Measurements from ENCODE around the gene MRPL58. TPM values are rescaled to one million over a fixed set of nuclear protein-coding genes. Genes with fewer than 3 reads are reported as not detected.

The MRPL58 gene
- total and polyA plus RNA-seq, 10 of the 15 experiments (the other 5 are each of a cell fraction or from before 2014, with no cell fraction given): 23.0 to 64.3 (median 51.9) TPM

GRCh38 chr17:75065562-75066151 lies 53.2 kb downstream of the MRPL58 start:
- in situ Hi-C loops (cut with MboI) (no loop called here), intact Hi-C loops (cut with micrococcal nuclease; ENCODE audit: unreplicated experiment) (no loop called here)
- ATAC-seq (peak; percentile 50), FAIRE-seq (peak; percentile 62), DNase-seq (ENCODE audit: low read depth, low spot score) (no peak)
- H3K27me3 ChIP-seq (replicated peaks in 1 of 2; ENCODE audit: control insufficient read depth in 2 of 2, insufficient read depth in 2 of 2, low read length in 1 of 2): no peaks in the 10 kb centered on the region
- ChIA-PET SMC1A (ENCODE audit: uncharacterized antibody, unreplicated experiment) (interaction anchor here (1.1 to 1.6 kb wide), 2 partner anchors 37 to 49 kb away, joined by 3 to 5 read pairs; no protein-coding TSS in a partner anchor), CTCF (interaction anchor here (1.5 to 5.2 kb wide), 2 partner anchors 40 to 66 kb away, joined by 5 to 25 read pairs; partner anchors contain the start of gene NT5C), POLR2A (interaction anchor here (0.5 to 0.7 kb wide), 5 partner anchors 9 to 242 kb away, joined by 3 to 6 read pairs (median 3); no protein-coding TSS in a partner anchor), RAD21 (ENCODE audit: unreplicated experiment) (interaction anchor here (0.7 to 1.6 kb wide), 2 partner anchors 14 to 136 kb away, joined by 3 read pairs; no protein-coding TSS in a partner anchor)
- no TSS peak for BruUV-seq (replicated peaks)
- H3K27ac ChIP-seq (ENCODE audit: control insufficient read depth, insufficient read depth): peak overlapping the region; percentile 65
- WGBS (ENCODE audit: insufficient coverage, insufficient replicate concordance, low lambda C conversion rate, missing lambda C conversion rate): 74% methylated on average over 6 of the region's 6 CpGs
- H3K9me3 ChIP-seq (replicated peaks; ENCODE audit: control insufficient read depth, insufficient read depth, low read length): no peaks in the 10 kb centered on the region
- no peaks in the 10 kb centered on the region for H3K79me2 ChIP-seq (ENCODE audit: control insufficient read depth, insufficient read depth, low read length)
- no peak overlapping the region for H3K4me3 ChIP-seq
- peak overlapping the region; percentile 16; the same call in 1 of the 2 replicates for H3K9ac ChIP-seq (ENCODE audit: control insufficient read depth, insufficient read depth, low read length)
- H2AFZ ChIP-seq (ENCODE audit: control insufficient read depth, low read depth, low read length): no peak overlapping the region
- H3K4me2 ChIP-seq (ENCODE audit: control insufficient read depth, insufficient read depth): peak overlapping the region; percentile 42
- peaks cover 15% of the 10 kb centered on the region for H3K4me1 ChIP-seq (ENCODE audit: control insufficient read depth, insufficient read depth, low read length)
- TF ChIP-seq IKZF2 (IDR thresholded peaks at IDR 0.05) (peak; percentile 41 to 59; a peak in 3 of 4 replicates), ATF2 (IDR thresholded peaks at IDR 0.05; ENCODE audit: low read length) (peak; percentile 60; the same call in 1 of the 2 replicates), ZNF687 (IDR thresholded peaks at IDR 0.05) (no peak), FOXM1 (IDR thresholded peaks at IDR 0.05; ENCODE audit: low read depth, low read length) (peak; percentile 29; the same call in 1 of the 2 replicates), EED (IDR thresholded peaks at IDR 0.05; ENCODE audit: low read depth) (peak; percentile 83), RUNX3 (IDR thresholded peaks at IDR 0.05; ENCODE audit: low read length) (peak; percentile 61), BCL3 (IDR thresholded peaks at IDR 0.05; ENCODE audit: borderline replicate concordance, insufficient read depth, low read depth, low read length, poor library complexity, severe bottlenecking) (peak; percentile 58), SIX5 (IDR thresholded peaks at IDR 0.05; ENCODE audit: low read depth, low read length, severe bottlenecking) (no peak), NFIC (IDR thresholded peaks at IDR 0.05; ENCODE audit: low read depth, low read length) (no peak), SPI1 (IDR thresholded peaks at IDR 0.05; ENCODE audit: borderline replicate concordance, insufficient read depth, low read depth, low read length) (0 out of 2 replicates have a peak, but pooled peaks have one; percentile 2), GATAD2B (conservative IDR thresholded peaks at IDR 0.05; ENCODE audit: low read depth) (0 out of 2 replicates have a peak, but pooled peaks have one; percentile 22), RELB (IDR thresholded peaks at IDR 0.05; ENCODE audit: low read depth) (no peak; the same call in 1 of the 2 replicates), ATF7 (IDR thresholded peaks at IDR 0.05; ENCODE audit: low read depth) (peak; percentile 33; the same call in 1 of the 2 replicates)
- peaks cover 4 to 9% of the 10 kb centered on the region in 2 experiments; a peak in 3 of 4 replicates for H3K36me3 ChIP-seq (ENCODE audit: control insufficient read depth in 2 of 2, insufficient read depth in 2 of 2, low read length in 1 of 2)
- no peaks in the 10 kb centered on the region for H4K20me1 ChIP-seq (ENCODE audit: control insufficient read depth, insufficient read depth)

All from GM12878 (cell line).